HG02973 (cell line): ENCODE measurements around the gene STPG2.
"Not testable (repeated sequence)": the region's sequence is repeated elsewhere in the genome, so short reads cannot be mapped to it uniquely, and the experiment has no call there.

ENCODE experiments used
- ATAC-seq: cut with Tn5 transposase; IDR thresholded peaks from one replicate; pipeline ENCODE4 v1.9.1; 2021; ENCODE audit warnings: moderate library complexity; ENCODE audit not compliant: unreplicated experiment

The STPG2 gene

DNA sequence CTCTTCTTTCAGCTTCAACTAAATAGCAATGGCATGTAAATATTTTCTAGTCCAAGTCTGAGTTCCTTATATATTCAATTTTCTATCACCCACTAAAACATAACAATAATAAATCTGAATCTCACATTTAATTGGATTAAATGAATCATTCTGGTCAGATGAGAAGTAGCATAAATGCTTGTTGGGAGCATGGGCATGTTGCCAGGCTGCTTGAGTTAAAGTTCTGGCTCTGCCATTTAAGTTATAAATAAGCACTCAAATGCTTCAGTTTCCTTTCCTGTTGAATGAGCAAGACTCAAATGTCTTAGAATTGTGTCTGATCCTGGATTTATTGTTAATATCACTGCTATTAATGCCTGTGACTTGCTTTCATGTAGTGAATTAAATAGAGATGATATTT, 496.3 kb downstream of the STPG2 start:
- ATAC-seq = no peak

GRCh38 chr4:97645071-97645821, 498.0 kb downstream of the STPG2 start:
- no peak for ATAC-seq

- no peak for ATAC-seq
Measured at GRCh38 chr4:97643179-97643578, 500.1 kb downstream of the STPG2 start.

DNA sequence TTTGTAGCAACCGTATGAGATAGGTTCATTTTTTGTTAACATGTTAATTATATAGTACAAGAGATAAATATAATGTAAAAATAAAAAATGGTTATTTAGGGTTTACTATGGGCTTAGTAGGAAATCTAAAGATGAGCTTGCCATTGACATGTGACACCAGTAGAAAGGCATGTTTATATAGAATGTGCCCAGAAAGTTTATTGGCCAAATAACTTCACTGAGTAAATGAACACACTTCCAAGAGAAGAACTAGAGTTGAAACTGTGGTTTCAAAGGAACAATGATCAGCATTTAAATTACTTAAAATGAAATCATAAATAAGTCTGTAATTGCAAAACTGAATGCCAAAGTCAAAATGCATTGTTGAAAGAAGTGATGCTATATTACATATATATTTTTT, 503.3 kb downstream of the STPG2 start:
- ATAC-seq = no peak

DNA sequence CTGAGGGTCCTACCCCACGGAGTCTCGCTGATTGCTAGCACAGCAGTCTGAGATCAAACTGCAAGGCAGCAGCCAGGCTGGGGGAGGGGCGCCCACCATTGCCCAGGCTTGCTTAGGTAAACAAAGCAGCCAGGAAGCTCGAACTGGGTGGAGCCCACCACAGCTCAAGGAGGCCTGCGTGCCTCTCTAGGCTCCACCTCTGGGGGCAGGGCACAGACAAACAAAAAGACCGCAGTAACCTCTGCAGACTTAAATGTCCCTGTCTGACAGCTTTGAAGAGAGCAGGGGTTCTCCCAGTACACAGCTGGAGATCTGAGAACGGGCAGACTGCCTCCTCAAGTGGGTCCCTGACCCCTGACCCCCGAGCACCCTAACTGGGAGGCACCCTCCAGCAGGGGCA, 509.4 kb downstream of the STPG2 start:
- ATAC-seq = not testable (repeated sequence)

- no peak for ATAC-seq
Measured at GRCh38 chr4:97627750-97628149, 515.5 kb downstream of the STPG2 start.

- no peak for ATAC-seq
Measured at GRCh38 chr4:97624204-97624603, 519.1 kb downstream of the STPG2 start.

- ATAC-seq = no peak
Measured at GRCh38 chr4:97605932-97606331, 537.3 kb downstream of the STPG2 start.

DNA sequence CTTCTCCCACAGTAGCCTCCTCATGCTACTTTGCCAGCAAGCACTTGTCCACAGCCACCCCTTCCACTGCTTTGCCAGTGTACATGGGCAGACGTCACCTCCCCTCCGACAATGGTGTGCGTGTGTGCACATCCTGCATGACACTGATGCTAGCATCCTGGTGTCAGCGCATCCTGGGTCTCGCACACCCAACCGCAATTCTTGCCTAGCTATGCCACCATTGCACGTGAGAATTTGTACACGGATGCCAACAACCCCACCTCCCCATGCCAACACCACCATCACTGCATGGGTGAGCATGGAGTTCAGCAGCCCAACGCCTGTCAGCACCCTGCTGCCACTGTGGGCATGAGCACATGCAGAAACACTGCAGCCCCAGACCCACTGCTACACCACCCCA, 550.0 kb downstream of the STPG2 start:
- ATAC-seq = no peak

- no peak for ATAC-seq
Measured at GRCh38 chr4:97590266-97590665, 553.0 kb downstream of the STPG2 start.

- ATAC-seq = no peak
Measured at GRCh38 chr4:97589481-97590196, 553.6 kb downstream of the STPG2 start.

DNA sequence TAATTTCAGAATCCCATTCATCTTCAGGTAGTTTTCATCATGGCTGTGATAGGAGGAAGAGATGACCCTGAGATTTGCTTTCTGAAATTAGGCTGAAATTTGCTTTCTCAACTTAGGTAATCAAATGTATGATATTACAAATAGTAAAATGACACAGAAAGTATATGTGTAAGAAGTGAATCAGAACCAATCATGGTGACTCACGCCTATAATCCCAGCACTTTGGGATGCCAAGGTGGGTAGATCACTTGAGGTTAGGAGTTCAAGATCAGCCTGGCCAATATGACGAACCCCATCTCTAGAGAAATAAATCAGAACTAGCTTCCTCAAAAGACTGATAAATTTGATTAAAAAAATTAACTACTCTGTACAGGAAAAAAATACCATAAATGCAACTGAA, 555.4 kb downstream of the STPG2 start:
- ATAC-seq = no peak

- no peak for ATAC-seq
Measured at GRCh38 chr4:97585274-97585673, 558.0 kb downstream of the STPG2 start.

DNA sequence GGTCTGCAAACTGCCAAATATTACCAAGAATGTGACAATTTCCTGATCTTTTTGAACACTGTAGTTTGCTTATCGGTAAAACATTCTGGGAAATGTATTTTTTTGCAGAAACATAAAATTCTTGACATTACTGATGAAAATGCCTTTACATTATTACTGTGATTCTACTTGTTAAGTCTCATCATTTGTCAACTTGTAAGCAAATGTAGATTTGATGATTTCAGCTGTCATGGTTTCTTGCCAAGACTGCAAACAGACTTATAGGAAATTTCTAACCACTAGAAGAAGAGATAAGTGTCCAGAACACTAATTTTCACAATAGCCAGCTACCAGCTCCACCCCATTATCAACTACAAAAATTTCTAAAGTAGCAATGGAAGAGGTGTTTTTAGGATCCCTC, 560.4 kb downstream of the STPG2 start:
- ATAC-seq = no peak

DNA sequence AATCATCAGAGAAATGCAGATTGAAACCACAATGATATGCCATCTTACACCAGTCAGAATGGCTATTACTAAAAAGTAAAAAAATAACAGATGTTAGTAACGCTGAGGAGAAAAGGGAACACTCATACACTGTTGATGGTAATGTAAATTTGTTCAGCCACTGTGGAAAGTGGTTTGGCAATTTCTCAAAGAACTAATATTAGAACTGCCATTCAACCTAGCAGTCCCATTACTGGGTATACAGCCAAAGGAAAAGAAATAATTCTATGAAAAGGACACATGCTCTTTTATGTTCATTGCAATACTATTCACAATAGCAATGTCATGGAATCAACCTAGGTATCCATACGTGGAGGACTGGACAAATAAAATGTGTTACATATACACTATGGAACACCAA, 566.3 kb downstream of the STPG2 start:
- no peak for ATAC-seq

DNA sequence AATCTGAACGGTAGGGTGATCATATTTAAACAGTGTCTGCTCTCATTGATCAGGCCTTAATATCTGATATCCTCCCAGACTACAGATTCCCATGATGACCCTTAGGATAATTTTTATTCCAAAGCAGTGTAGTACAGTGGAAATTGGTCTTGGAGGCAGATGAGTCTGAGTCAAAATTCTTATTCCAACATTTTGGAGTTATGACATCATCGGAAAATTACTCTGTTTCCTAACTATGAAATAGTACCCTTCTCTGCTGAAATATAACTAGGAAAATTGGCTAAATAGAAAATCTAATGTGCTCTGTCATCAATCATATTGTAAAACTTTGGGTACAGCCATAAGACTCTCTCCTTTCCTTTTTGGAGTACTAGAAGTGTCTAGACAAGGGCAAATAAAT, 583.3 kb downstream of the STPG2 start:
- ATAC-seq = no peak

GRCh38 chr4:97558204-97558778, 585.0 kb downstream of the STPG2 start:
- no peak for ATAC-seq

DNA sequence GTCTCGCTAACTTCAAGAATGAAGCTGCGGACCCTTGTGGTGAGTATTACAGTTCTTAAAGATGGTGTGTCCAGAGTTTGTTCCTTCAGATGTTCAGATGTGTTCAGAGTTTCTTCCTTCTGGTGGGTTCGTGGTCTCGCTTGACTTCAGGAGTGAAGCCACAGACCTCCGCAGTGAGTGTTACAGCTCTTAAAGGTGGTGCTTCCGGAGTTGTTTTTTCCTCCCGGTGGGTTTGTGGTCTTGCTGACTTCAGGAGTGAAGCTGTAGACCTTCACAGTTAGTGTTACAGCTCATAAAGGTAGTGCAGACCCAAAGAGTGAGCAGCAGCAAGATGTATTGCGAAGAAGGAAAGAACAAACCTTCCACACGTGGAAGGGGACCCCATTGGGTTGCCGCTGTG, 592.6 kb downstream of the STPG2 start:
- not testable (repeated sequence) for ATAC-seq

DNA sequence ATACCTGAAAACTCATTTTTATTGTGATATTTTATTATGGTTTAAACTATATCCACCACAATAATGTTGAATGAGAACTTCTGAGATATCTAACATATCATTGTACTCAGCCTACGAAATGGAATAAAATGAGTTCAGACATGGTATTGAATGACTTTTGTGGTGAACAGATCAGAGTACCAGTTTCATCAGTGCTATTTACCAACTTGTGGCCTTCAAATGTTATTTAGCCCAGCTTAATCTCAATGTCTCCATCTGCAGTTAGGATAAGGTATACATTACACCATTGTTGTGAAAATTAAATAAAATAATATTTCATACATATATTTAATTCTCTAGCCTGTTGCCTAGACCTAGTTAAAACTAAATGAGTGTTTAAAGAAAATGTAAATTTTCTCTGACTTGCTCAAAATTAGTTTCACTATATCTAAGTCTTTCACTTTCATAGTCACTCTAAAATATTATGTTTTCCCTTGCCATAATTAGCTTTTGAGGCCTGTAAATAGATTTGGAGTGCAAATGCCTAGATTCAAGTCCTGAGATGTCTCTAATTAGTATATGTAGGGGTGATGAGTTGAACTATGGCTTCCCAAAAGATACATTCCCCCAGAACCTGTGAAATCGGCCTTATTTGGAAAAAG, 594.2 kb downstream of the STPG2 start:
- ATAC-seq = peak; percentile 70

GRCh38 chr4:97548186-97548585, 595.1 kb downstream of the STPG2 start:
- ATAC-seq = no peak

GRCh38 chr4:97531351-97531750, 611.9 kb downstream of the STPG2 start:
- ATAC-seq = no peak

- ATAC-seq = no peak
Measured at GRCh38 chr4:97530676-97531075, 612.6 kb downstream of the STPG2 start.
